BLaER1 (cell line): ENCODE data around the gene BTBD10.

ENCODE experiments used
- H3K27ac ChIP-seq: shearing (Covaris generic); formaldehyde crosslinking; 2 replicates; pipeline ENCODE4 v1.8.1; 2022
- H3K27me3 ChIP-seq: shearing (Covaris generic); formaldehyde crosslinking; 2 replicates; pipeline ENCODE4 v1.8.1; 2022
- H3K36me3 ChIP-seq: shearing (Covaris generic); formaldehyde crosslinking; 2 replicates; pipeline ENCODE4 v1.8.1; 2022
- H3K4me1 ChIP-seq: shearing (Covaris generic); formaldehyde crosslinking; 2 replicates; pipeline ENCODE4 v1.8.1; 2022
- H3K4me2 ChIP-seq: shearing (Covaris generic); formaldehyde crosslinking; 2 replicates; pipeline ENCODE4 v1.8.1; 2022
- H3K4me3 ChIP-seq: shearing (Covaris generic); formaldehyde crosslinking; 2 replicates; pipeline ENCODE4 v1.8.1; 2022
- H3K9ac ChIP-seq: shearing (Covaris generic); formaldehyde crosslinking; 2 replicates; pipeline ENCODE4 v1.8.1; 2022
- H3K9me3 ChIP-seq: shearing (Covaris generic); formaldehyde crosslinking; 2 replicates; pipeline ENCODE4 v1.8.1; 2022
- H4K20me1 ChIP-seq: shearing (Covaris generic); formaldehyde crosslinking; 2 replicates; pipeline ENCODE4 v1.8.1; 2022
- Cebpa-rat ChIP-seq: shearing (Covaris generic); IDR thresholded peaks from 2 replicates; pipeline ENCODE4 v1.8.1; 2022

The BTBD10 gene

GRCh38 chr11:13358596-13359270 is 104.3 kb downstream of the BTBD10 start:
- Histone ChIP-seq H3K4me2 (no peak overlapping the region), H4K20me1 (no peaks in the 10 kb centered on the region; the same call in 1 of the 2 replicates), H3K9ac (no peak overlapping the region), H3K27ac (no peak overlapping the region), H3K4me3 (no peak overlapping the region), H3K36me3 (peaks cover 94% of the 10 kb centered on the region), H3K27me3 (no peaks in the 10 kb centered on the region), H3K9me3 (no peaks in the 10 kb centered on the region), H3K4me1 (no peaks in the 10 kb centered on the region)
- no peak for TF ChIP-seq Cebpa-rat

DNA sequence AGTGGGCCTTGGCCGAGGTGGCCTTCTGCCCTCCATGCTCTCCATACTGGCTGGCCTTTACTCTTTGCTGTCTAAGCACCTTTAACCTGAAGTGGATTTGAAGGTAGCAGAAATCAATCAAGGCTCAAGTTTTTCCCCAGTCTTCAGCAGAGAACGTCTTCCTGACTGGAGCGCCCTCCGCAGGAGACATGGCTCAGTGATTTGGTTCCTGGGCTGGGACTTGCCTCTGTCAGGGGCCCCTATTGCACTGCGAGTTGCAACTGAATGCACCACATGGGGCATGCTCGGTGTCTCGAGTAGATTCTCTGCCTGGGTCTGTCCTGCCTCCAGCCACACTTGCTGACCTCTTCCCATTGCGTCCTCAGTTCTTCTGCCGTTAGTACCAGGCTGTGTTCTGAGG is 105.8 kb downstream of the BTBD10 start:
- H3K27me3 ChIP-seq = no peaks in the 10 kb centered on the region
- no peak for TF ChIP-seq Cebpa-rat

DNA sequence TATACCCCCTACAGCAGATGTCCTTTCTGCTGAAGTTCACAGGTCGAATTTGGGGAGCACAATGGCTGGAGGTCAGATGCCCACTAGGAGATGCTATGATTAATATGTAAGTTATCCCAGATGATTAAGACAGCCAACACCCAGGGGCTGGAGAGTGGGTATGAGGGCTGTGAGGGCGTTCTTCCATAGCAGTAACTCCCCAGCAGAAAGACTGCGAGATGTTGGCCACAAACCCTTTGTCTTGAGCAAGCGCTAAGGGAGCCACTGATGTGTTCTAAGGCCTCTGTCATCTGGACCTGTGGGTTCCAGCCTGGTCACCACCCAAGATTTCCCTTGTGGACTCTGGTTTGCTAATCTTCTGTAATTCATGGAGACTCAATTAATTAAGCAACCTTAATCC is 107.8 kb downstream of the BTBD10 start:
- H3K4me1 ChIP-seq = no peaks in the 10 kb centered on the region
- no peak overlapping the region for H3K9ac ChIP-seq
- H3K4me2 ChIP-seq = no peak overlapping the region
- peaks cover 86% of the 10 kb centered on the region for H3K36me3 ChIP-seq
- peaks cover 8% of the 10 kb centered on the region; the same call in 1 of the 2 replicates for H4K20me1 ChIP-seq
- H3K4me3 ChIP-seq = no peak overlapping the region
- H3K9me3 ChIP-seq = no peaks in the 10 kb centered on the region
- no peaks in the 10 kb centered on the region for H3K27me3 ChIP-seq
- H3K27ac ChIP-seq = no peak overlapping the region
- no peak for TF ChIP-seq Cebpa-rat

More for the DNA sequence above, 105.8 kb downstream of the BTBD10 start:
- no peak overlapping the region for H3K9ac ChIP-seq
- peaks cover 8% of the 10 kb centered on the region; the same call in 1 of the 2 replicates for H4K20me1 ChIP-seq
- H3K36me3 ChIP-seq = peaks cover 91% of the 10 kb centered on the region
- H3K4me2 ChIP-seq = no peak overlapping the region
- H3K4me1 ChIP-seq = no peaks in the 10 kb centered on the region
- no peak overlapping the region for H3K4me3 ChIP-seq
- H3K27ac ChIP-seq = no peak overlapping the region
- H3K9me3 ChIP-seq = no peaks in the 10 kb centered on the region

DNA sequence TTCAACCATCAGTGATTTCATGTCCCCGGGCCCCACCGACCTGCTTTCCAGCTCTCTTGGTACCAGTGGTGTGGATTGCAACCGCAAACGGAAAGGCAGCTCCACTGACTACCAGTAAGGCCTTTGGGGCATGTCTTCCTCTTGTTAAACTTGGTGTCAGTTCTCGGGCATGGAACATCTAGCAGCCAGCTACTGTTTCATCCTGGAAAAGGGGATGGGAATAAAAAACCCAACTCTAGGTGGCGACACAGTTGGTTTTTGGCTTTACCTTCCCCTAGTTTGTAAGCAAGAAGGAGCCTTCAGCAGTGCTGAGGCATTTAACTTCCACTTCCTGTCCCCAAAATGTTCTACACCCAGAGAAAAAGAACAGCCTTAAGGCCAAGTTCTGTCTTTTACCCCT is 108.7 kb downstream of the BTBD10 start:
- Histone ChIP-seq H3K4me2 (no peak overlapping the region), H3K27me3 (no peaks in the 10 kb centered on the region), H3K9ac (no peak overlapping the region), H3K27ac (no peak overlapping the region), H3K4me3 (no peak overlapping the region), H3K4me1 (peaks cover 5% of the 10 kb centered on the region; the same call in 1 of the 2 replicates), H3K9me3 (no peaks in the 10 kb centered on the region), H3K36me3 (peaks cover 85% of the 10 kb centered on the region), H4K20me1 (peaks cover 16% of the 10 kb centered on the region)
- no peak for TF ChIP-seq Cebpa-rat

DNA sequence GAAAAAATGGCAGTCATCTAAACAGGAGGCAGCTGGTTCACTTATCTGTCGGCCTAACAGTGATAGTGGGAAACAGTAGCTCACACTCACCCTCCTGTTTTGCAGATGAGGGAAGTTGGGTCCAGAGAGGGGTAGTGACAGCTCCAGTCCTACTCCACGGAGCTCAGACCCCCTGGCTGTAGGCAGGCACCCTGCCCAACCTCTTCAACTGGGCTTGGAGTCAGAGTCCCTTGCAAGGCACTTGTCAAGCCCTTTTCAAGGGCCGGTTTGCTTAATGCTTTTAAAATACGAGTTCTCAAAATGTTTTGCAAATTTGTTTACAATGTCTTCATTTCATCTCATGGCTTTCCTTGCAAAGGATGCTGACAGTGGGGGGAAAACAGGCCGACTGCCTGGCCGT is 110.3 kb downstream of the BTBD10 start:
- H3K4me3 ChIP-seq = no peak overlapping the region
- H3K27me3 ChIP-seq = no peaks in the 10 kb centered on the region
- no peak for TF ChIP-seq Cebpa-rat
- peaks cover 68% of the 10 kb centered on the region for H3K36me3 ChIP-seq
- H3K9me3 ChIP-seq = no peaks in the 10 kb centered on the region
- H3K4me2 ChIP-seq = no peak overlapping the region
- peaks cover 21% of the 10 kb centered on the region for H3K4me1 ChIP-seq
- no peak overlapping the region for H3K27ac ChIP-seq
- H4K20me1 ChIP-seq = peaks cover 32% of the 10 kb centered on the region
- H3K9ac ChIP-seq = no peak overlapping the region

- Histone ChIP-seq H3K27ac (no peak overlapping the region), H4K20me1 (peaks cover 60% of the 10 kb centered on the region), H3K9me3 (no peaks in the 10 kb centered on the region), H3K4me1 (peaks cover 29% of the 10 kb centered on the region), H3K9ac (no peak overlapping the region), H3K4me3 (no peak overlapping the region), H3K27me3 (no peaks in the 10 kb centered on the region), H3K36me3 (peaks cover 50% of the 10 kb centered on the region), H3K4me2 (no peak overlapping the region)
- no peak for TF ChIP-seq Cebpa-rat
Observed at GRCh38 chr11:13349581-13349980, 113.4 kb downstream of the BTBD10 start.

GRCh38 chr11:13349046-13349445 is 114.0 kb downstream of the BTBD10 start:
- H3K9ac ChIP-seq = no peak overlapping the region
- H3K4me3 ChIP-seq = no peak overlapping the region
- no peaks in the 10 kb centered on the region for H3K9me3 ChIP-seq
- H3K27me3 ChIP-seq = no peaks in the 10 kb centered on the region
- 0 out of 2 replicates have a peak overlapping the region, but pooled peaks have one; percentile 3 for H3K27ac ChIP-seq
- no peak for TF ChIP-seq Cebpa-rat
- H3K36me3 ChIP-seq = peaks cover 48% of the 10 kb centered on the region
- H3K4me1 ChIP-seq = peaks cover 29% of the 10 kb centered on the region
- peaks cover 65% of the 10 kb centered on the region for H4K20me1 ChIP-seq
- peak overlapping the region; percentile 70 for H3K4me2 ChIP-seq

- TF ChIP-seq Cebpa-rat = no peak
- Histone ChIP-seq H3K9me3 (no peaks in the 10 kb centered on the region), H3K27me3 (no peaks in the 10 kb centered on the region), H3K4me3 (no peak overlapping the region), H3K27ac (peak overlapping the region; percentile 40; the same call in 1 of the 2 replicates), H3K36me3 (peaks cover 43% of the 10 kb centered on the region), H3K9ac (peak overlapping the region; percentile 40; the same call in 1 of the 2 replicates), H4K20me1 (peaks cover 72% of the 10 kb centered on the region), H3K4me1 (peaks cover 29% of the 10 kb centered on the region), H3K4me2 (peak overlapping the region; percentile 70)
Observed at GRCh38 chr11:13348305-13348704, 114.7 kb downstream of the BTBD10 start.

DNA sequence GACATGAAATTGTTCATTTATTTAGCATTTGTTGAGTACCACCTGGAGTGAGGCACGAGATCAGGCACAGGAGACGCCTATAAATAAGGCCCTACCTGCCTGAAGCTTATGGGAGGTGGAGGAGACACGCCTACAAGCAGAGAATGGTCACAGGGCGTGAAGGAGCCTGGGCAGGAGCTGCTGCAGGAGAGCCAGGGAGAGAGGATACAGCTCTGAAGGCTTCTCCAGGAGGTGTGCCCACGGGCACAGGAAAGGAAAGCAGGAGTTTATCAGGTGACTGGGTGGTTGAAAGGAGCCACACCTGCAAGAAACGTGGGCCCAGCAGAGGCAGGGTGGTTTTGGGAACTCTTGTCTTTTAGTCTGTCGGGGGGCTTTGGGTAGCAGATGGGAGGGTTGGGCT is 115.1 kb downstream of the BTBD10 start:
- peak overlapping the region; percentile 40; the same call in 1 of the 2 replicates for H3K9ac ChIP-seq
- peak overlapping the region; percentile 40; the same call in 1 of the 2 replicates for H3K27ac ChIP-seq
- no peak overlapping the region for H3K4me3 ChIP-seq
- H3K27me3 ChIP-seq = no peaks in the 10 kb centered on the region
- peaks cover 43% of the 10 kb centered on the region for H3K36me3 ChIP-seq
- peak overlapping the region; percentile 70 for H3K4me2 ChIP-seq
- H3K4me1 ChIP-seq = peaks cover 29% of the 10 kb centered on the region
- H3K9me3 ChIP-seq = no peaks in the 10 kb centered on the region
- TF ChIP-seq Cebpa-rat = no peak
- peaks cover 73% of the 10 kb centered on the region for H4K20me1 ChIP-seq

GRCh38 chr11:13346470-13346869 is 116.6 kb downstream of the BTBD10 start:
- Histone ChIP-seq H3K4me3 (no peak overlapping the region), H3K27me3 (no peaks in the 10 kb centered on the region), H4K20me1 (peaks cover 82% of the 10 kb centered on the region), H3K4me1 (peaks cover 29% of the 10 kb centered on the region), H3K4me2 (no peak overlapping the region), H3K9ac (no peak overlapping the region), H3K27ac (no peak overlapping the region), H3K36me3 (peaks cover 32% of the 10 kb centered on the region), H3K9me3 (no peaks in the 10 kb centered on the region)
- no peak for TF ChIP-seq Cebpa-rat
